Epithelial cell of proximal tubule (primary cell): ENCODE data around the gene TMCC2. TPM values are rescaled to one million over a fixed set of nuclear protein-coding genes. Genes with fewer than 3 reads are reported as not detected.
"Not testable (repeated sequence)": the region's sequence is repeated elsewhere in the genome, so short reads cannot be mapped to it uniquely, and the experiment has no call there.

Experiments used
- DNase-seq: peaks from one replicate; pipeline ENCODE4 v3.0.0-alpha.2; 2011; ENCODE audit warnings: low read depth
- H3K4me3 ChIP-seq: 2 replicates; pipeline ENCODE4 v1.5.1; 2011; ENCODE audit warnings: low read depth, mild to moderate bottlenecking, low read length
- total RNA-seq: library from RNA; depleted of rRNA; stranded (reverse); fragments of >200 nt; gene quantifications from 2 replicates; pipeline ENCODE4 v1.2.3, GENCODE V29; 2015
- TF ChIP-seq, protein P1 (sequence below): conservative IDR thresholded peaks from 2 replicates; pipeline ENCODE4 v1.5.1; 2012; ENCODE audit warnings: low read depth, mild to moderate bottlenecking, low read length

Gene TMCC2
- total RNA-seq, 1 donor from 2014 or later, result 5.0 TPM

DNA sequence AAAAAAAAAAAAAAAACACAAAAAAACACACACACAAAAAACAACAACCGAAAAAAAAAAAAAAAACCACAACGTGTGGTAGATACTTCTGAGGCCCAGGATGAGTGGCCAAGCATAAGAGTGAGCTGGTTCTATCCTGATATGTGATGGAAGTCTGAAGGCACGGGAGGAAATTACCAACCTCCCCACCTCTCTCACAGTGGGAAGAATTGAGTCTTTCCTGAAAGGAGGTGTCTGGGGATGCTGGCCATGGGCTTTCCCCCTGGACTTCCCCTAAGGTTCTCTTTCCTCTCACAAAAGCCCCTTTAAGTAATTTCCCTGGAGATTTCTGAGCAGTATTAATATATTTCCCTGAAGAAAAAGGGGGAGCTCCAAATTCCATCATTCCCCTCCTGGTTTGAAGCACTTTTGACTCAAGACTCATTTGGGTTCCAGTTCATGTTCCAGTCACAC is 5.2 kb downstream of the TMCC2 start:
- TF ChIP-seq, protein P1, sequence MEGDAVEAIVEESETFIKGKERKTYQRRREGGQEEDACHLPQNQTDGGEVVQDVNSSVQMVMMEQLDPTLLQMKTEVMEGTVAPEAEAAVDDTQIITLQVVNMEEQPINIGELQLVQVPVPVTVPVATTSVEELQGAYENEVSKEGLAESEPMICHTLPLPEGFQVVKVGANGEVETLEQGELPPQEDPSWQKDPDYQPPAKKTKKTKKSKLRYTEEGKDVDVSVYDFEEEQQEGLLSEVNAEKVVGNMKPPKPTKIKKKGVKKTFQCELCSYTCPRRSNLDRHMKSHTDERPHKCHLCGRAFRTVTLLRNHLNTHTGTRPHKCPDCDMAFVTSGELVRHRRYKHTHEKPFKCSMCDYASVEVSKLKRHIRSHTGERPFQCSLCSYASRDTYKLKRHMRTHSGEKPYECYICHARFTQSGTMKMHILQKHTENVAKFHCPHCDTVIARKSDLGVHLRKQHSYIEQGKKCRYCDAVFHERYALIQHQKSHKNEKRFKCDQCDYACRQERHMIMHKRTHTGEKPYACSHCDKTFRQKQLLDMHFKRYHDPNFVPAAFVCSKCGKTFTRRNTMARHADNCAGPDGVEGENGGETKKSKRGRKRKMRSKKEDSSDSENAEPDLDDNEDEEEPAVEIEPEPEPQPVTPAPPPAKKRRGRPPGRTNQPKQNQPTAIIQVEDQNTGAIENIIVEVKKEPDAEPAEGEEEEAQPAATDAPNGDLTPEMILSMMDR, result no peak
- H3K4me3 ChIP-seq, result no peak overlapping the region
- DNase-seq, result no peak

DNA sequence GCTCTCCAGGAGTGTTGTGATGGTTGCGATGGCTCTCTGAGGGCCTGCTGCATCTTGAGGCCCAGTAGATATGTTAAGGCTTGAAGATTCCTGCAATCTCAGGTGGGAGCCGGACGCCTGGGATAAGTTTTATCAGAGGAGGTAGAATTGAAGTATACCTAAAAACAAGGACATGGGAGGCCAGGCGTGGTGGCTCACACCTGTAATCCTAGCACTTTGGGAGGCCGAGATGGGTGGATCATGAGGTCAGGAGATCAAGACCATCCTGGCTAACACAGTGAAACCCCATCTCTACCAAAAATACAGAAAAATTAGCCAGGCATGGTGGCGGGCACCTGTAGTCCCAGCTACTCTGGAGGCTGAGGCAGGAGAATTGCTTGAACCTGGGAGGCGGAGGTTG is 6.2 kb downstream of the TMCC2 start:
- H3K4me3 ChIP-seq, DNase-seq: not testable (repeated sequence)

DNA sequence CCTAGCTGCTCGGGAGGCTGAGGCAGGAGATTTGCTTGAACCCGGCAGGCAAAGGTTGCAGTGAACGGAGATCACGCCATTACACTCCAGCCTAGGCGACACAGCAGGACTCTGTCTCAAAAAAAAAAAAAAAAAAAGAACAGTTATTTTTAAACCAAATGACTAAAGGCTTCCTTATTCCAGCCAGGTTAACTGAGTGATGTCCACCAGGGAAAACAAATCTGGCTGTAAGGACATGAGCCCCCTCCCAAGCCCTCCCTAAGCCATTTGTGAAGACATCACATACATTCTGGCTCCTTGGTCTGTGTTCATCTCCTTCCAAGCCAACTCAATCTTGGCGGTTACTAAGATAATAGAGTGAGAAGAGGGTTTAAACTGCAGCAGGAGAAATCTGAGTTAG is 8.2 kb downstream of the TMCC2 start:
- no peak overlapping the region for H3K4me3 ChIP-seq
- TF ChIP-seq, protein P1, result no peak
- DNase-seq, result no peak

DNA sequence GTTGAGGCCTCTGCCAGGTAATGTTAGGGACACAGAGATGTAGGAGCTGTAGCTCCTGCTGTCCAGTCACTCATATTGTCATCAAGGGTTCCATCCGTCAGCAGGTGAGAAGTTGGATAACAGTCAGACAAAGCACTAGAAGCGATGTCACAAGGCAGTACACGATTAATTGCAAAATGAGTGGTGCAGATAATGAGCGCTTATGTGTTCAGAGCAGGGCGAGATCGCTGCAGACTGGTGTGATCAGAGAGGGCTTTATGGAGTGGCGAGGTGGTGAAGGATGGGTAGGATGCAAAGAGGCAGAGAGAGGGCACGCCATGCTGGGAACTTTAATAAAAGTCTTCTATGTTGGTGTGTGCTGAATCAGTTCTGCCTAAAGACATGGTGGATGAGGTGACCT is 8.8 kb downstream of the TMCC2 start:
- TF ChIP-seq, protein P1, result no peak
- H3K4me3 ChIP-seq, result no peak overlapping the region
- DNase-seq, result no peak

DNA sequence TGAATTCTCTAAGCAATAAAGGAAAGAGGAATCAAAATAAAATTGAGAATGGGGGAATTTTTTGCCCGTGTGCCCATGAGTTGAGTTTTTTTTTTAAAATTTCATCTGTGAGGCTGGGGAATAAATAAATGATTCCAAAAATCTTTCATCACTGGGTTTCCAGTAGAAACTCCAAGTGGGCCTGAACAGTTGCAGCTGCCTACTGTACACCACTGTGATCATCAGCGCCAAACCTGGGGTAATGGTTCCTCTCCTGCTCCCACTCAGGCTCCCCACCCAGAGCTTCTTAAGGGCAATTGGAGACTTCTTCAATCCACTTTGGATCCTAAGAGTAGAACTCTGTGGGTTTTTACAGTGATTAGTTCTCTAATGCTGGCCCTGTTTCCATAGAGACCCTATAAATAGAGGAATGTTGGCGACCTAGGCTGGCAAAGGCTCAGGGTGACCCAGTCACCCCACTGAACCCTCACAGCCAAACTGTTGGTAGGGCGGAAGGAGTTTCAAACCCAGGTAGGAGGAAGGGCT is 9.3 kb downstream of the TMCC2 start:
- no peak for DNase-seq
- no peak overlapping the region for H3K4me3 ChIP-seq
- TF ChIP-seq, protein P1, result no peak

DNA sequence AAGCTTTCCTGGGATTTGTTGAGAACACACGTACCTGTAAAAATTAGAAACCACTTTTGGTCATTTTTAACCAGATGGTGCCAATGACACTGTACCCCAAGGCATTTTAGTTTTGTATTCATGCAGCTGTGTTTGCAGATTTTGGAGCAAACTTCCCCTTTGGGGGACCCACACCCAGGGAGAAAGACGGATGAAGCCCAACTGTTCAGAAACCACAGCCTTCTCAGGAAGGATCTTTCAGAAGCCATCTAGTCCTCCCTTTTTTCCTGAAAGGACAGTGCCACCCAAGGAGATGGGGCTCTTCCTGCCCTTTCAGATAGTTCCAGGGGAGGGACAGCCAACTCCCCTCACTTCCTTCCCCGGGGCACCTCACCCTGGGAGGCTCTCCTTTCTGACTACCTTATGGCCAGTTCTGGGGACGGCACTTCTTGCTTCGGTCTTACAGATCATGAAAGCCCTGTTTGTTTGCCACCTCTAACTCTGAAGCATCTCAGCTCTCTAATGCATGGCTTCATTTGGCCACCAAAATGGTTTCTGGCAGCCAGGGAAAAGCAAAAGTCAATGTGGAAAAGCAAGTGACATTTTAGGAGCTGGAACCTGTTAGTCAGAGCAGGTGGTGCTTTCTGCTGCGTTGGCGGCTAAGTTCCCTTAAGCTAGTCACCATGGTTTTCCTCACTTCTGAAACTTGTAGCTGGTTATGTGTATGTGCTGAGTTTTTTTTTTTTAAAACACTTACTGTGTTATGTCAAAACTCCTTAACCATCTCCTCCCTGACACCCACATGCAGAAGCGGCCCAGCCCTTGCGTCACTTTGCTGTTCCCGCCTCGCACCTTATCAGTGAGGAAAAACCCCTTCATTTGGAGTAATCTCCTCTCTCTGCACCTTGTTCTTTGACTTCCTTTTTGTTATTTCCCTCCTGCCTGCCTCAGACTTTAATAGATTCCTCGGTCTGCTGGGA is 10.1 kb downstream of the TMCC2 start:
- no peak for DNase-seq
- TF ChIP-seq, protein P1, result no peak
- no peak overlapping the region for H3K4me3 ChIP-seq

DNA sequence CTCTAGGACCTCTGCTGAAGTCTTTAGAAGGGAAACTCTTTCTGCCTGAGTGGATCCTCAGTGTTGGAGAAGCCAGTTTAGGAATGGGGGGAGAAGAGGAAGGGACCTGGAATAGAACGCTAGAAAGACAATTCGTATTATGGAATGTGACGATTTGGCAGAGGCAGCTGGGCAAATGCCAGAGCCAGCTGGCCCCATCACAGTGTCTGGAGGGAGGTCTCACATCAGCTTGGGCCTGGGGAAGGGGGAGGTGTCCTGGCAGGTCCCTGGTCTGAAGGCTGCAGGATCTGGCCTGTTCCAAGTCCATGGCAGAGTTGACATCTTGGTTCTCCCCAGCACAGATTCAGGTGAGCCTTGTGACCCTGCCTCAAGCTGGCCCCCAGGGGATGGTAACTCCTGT is 11.3 kb downstream of the TMCC2 start:
- no peak overlapping the region for H3K4me3 ChIP-seq
- DNase-seq, result no peak
- TF ChIP-seq, protein P1, result no peak
